Adipocyte (in vitro differentiated cells): ENCODE data around the gene FAM181A.
A peak's percentile ranks its signal among the peaks of the same experiment; 100 is the strongest.

Source experiments
- DNase-seq: peaks from one replicate; pipeline ENCODE4 v3.0.0-alpha.2; 2015; ENCODE audit warnings: low read depth
- H3K27me3 ChIP-seq: replicated peaks from 2 replicates; pipeline ENCODE4 v1.7.0; 2013; ENCODE audit warnings: mild to moderate bottlenecking, low read length, moderate library complexity; ENCODE audit not compliant: control insufficient read depth, insufficient read depth
- H3K36me3 ChIP-seq: 2 replicates; pipeline ENCODE4 v1.7.0; 2013; ENCODE audit warnings: low read length, mild to moderate bottlenecking, moderate library complexity; ENCODE audit not compliant: control insufficient read depth, insufficient read depth, severe bottlenecking
- H3K4me1 ChIP-seq: 2 replicates; pipeline ENCODE4 v1.7.0; 2013; ENCODE audit warnings: mild to moderate bottlenecking, low read length, moderate library complexity; ENCODE audit not compliant: control insufficient read depth, insufficient read depth
- H3K4me3 ChIP-seq: 2 replicates; pipeline ENCODE4 v1.7.0; 2013; ENCODE audit warnings: mild to moderate bottlenecking, low read length, moderate library complexity
- H3K9ac ChIP-seq: 2 replicates; pipeline ENCODE4 v1.7.0; 2013; ENCODE audit warnings: mild to moderate bottlenecking, low read length, moderate library complexity
- H3K9me3 ChIP-seq: 2 replicates; pipeline ENCODE4 v1.7.0; 2013; ENCODE audit warnings: mild to moderate bottlenecking, low read length, moderate library complexity; ENCODE audit not compliant: control insufficient read depth

Gene FAM181A

DNA sequence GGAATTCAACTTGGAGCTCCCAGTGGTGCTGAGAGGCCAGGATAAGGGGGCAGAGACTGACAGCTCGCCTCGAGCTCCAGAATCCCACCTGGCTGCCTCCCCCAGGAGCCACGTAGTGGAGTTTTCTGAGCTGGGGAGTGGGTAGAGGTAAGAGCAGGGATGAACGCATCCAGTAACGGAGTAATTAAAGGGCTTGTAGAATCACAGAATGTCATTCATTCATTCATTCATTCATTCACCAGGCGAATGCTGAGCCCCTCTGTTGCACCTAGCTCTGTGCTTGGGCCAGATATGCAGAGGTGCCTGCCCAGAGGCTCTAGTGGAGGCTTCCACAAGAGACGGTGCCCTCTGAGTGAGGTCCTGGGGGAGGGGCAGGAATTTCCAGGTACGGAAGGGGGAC is 8.1 kb downstream of the FAM181A start:
- Histone ChIP-seq H3K9me3 (no peaks in the 10 kb centered on the region), H3K36me3 (no peaks in the 10 kb centered on the region), H3K27me3 (peaks cover 82% of the 10 kb centered on the region), H3K9ac (no peak overlapping the region), H3K4me3 (no peak overlapping the region), H3K4me1 (no peaks in the 10 kb centered on the region)
- no peak for DNase-seq

DNA sequence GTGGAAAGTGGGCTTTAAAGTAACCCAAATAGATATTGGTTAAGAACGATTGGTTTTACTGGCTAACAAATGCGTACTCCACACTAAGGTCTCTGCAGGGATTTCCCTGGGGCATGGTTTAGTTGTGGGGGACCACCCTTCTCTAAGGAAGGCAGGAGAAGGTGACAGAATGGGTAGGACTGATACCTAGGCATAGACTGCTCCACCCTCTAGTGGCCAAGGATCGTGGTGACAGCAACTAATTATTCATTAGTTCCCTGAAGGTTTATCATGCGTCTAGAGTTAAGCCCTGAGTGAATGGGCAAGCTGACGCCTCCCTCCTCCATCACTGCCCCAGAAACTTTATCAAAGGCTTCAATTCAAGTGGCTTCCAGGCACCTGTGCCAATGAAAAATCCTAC is 9.1 kb downstream of the FAM181A start:
- Histone ChIP-seq H3K36me3 (no peaks in the 10 kb centered on the region), H3K9ac (no peak overlapping the region), H3K9me3 (no peaks in the 10 kb centered on the region), H3K4me1 (no peaks in the 10 kb centered on the region), H3K4me3 (no peak overlapping the region), H3K27me3 (peaks cover 77% of the 10 kb centered on the region)
- DNase-seq: peak; percentile 32

DNA sequence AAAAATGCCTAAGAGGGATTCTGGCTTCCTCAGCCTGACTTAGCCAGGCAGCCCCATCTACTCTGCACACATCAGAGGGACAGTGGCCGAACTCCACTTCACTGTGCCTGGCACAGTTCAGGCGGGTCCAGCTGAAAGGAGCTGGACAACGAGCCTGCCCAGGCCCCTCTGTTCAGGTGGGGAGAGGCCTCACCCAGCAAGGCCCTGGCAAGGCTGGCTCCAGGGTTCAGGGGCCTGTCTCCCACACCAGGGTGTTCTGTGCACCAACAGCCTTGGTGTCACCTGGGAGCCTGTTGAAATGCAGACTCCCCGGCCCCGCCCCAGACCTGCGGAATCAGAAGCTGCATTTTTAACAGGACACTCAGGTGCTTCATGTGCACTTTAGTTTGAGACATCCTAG is 9.8 kb downstream of the FAM181A start:
- no peak for DNase-seq
- no peak overlapping the region for H3K9ac ChIP-seq
- H3K9me3 ChIP-seq: no peaks in the 10 kb centered on the region
- peaks cover 72% of the 10 kb centered on the region for H3K27me3 ChIP-seq
- H3K4me3 ChIP-seq: no peak overlapping the region
- no peaks in the 10 kb centered on the region for H3K36me3 ChIP-seq
- no peaks in the 10 kb centered on the region for H3K4me1 ChIP-seq

DNA sequence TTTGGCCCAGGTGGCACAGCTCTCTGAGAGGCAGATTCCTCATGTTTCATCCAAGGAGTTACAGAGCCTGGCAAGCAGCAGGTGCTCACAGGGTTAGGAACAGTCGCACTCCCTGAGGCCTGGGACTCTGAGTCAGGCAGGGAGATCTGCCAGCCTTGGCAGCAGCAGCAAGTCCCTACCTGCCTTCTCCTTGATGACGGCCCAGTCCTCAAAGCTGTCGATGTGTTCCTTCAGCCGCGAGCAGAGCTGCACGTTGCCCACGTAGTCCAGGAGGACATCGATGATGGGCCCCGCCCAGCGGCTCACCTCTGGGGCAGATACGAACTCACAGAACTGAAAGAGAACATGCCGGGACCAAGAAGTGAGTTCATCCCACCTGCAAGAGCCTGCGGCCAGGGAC is 10.4 kb downstream of the FAM181A start:
- no peaks in the 10 kb centered on the region for H3K9me3 ChIP-seq
- no peaks in the 10 kb centered on the region for H3K4me1 ChIP-seq
- DNase-seq: no peak
- H3K36me3 ChIP-seq: no peaks in the 10 kb centered on the region
- no peak overlapping the region for H3K9ac ChIP-seq
- no peak overlapping the region for H3K4me3 ChIP-seq
- H3K27me3 ChIP-seq: peaks cover 67% of the 10 kb centered on the region

DNA sequence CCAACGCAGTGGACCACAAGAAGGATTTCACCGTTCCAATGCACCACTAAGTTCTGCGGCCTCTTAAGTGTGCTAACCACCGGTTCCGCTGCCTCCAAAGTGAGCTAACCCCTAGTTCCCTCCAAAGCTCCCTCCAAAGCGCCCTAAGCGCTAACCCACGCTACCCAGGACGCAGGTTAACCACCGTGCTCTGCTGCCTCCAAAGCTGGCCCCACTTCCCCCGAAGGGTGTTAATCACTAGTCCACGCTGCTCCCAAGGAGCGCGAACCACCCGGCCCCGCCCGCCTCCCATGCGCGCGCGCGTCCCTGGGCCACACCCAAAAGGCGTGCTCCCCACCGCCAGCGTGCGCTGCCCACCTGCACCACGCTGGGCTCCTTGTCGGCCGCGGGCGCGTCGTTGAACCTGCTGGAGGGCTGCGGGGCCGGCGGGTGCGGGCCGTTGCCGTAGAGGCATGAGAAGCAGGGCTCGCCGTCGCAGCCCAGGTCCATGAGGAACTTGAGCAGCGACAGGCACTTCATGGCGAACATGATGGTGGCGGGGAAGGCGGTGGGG is 11.7 kb downstream of the FAM181A start:
- Histone ChIP-seq H3K36me3 (no peaks in the 10 kb centered on the region), H3K27me3 (peaks cover 58% of the 10 kb centered on the region), H3K4me3 (peak overlapping the region; percentile 54), H3K9me3 (no peaks in the 10 kb centered on the region), H3K9ac (no peak overlapping the region), H3K4me1 (no peaks in the 10 kb centered on the region)
- no peak for DNase-seq

DNA sequence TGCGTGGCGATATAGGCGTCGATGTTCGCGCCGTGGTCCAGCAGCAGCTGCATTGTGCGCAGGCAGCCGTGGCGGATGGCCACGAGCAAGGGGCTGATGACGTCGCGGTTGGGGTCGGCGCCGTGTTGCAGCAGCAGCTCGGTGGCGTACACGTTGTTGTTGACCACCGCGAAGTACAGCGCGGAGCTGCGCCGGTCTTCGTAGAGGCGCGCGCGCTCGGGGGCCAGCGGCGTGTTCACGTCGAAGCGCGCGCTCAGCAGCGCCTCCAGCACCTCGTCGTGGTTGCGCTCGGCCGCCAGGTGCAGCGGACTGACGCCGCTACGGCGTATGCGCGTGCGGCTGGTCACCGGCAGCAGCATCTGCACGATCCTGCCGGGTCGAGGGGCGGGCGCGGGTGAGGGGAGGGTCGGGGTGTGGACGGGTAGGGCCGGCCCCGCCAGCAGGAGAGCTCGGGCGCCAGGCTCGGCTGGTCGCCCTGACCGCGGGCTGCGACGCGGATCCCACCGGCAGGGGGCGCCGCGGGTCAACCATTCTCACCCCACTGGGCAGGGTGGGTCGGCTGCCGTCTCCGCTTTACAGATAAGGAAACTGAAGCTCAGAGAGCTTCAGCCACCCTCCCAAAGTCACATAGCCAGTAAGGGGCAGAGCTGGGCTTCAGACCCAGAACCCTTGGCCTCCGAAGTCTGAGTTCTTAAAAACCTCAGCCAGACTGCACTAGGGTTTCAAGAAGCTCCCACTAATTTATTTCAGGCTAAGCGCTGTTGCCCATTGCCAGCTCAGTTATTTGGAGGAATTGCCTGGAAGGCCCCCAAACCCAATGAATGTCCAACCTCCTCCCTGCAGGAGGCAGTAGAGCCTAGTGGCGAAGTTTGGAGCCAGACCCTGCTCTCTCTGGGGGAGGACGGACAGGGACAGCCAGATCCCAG is 12.4 kb downstream of the FAM181A start:
- peak; percentile 85 for DNase-seq
- H3K4me1 ChIP-seq: no peaks in the 10 kb centered on the region
- no peaks in the 10 kb centered on the region for H3K36me3 ChIP-seq
- peak overlapping the region; percentile 54 for H3K4me3 ChIP-seq
- peaks cover 51% of the 10 kb centered on the region for H3K27me3 ChIP-seq
- H3K9ac ChIP-seq: no peak overlapping the region
- H3K9me3 ChIP-seq: no peaks in the 10 kb centered on the region

DNA sequence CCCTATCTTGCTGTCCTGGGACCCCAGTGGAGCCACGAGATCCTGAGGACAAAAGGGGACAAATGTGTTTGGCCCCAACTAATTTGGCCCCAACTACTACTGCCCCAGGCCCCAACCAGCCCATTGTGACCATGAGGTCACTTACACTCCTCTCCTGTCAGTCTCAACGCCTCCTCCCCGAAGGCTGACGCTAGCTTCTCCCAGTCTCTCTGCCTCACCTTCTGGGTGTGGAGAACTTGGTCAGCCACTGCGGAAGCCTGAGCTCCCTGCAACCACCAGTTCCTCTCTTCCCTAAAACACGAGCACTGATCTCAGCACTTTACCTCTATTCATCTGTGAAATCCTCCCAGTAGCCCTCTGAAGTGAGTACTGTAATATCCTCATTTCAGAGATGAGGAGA is 13.3 kb downstream of the FAM181A start:
- peaks cover 45% of the 10 kb centered on the region for H3K27me3 ChIP-seq
- no peak overlapping the region for H3K9ac ChIP-seq
- peaks cover under 1% of the 10 kb centered on the region for H3K4me1 ChIP-seq
- DNase-seq: no peak
- no peaks in the 10 kb centered on the region for H3K36me3 ChIP-seq
- no peaks in the 10 kb centered on the region for H3K9me3 ChIP-seq
- H3K4me3 ChIP-seq: no peak overlapping the region

DNA sequence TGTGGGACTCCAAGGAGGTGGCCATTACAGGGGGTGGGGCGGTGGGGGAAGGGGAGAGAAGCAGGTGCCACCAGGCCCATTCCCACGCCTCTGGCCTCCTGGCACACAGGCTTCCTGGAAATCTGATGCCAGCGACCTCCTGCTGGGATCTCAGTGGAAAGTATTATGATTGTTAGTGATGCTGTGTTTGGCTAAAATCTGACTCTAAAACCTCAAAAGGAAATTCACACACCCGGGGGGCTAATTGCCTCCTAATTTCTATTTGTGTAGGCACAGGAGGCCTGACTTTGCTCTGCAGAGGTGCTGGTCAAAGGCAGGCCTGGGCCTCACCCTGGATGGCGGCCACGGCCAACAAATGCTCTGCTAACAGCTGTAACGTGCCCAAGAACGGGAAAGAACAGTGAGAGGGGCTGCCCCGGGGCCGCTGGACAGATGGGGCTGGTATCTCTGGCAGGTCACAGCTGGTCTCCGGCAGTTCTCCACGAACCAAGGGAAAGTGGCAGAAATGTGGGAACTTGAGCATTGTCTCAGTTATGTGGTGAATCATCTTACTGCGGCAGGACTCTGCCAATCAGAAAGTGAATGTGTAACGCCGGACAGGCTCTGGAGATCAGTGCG is 14.3 kb downstream of the FAM181A start:
- H3K4me3 ChIP-seq: no peak overlapping the region
- peaks cover 11% of the 10 kb centered on the region for H3K4me1 ChIP-seq
- no peaks in the 10 kb centered on the region for H3K36me3 ChIP-seq
- H3K9ac ChIP-seq: no peak overlapping the region
- H3K9me3 ChIP-seq: no peaks in the 10 kb centered on the region
- H3K27me3 ChIP-seq: peaks cover 41% of the 10 kb centered on the region
- peak; percentile 82 for DNase-seq

DNA sequence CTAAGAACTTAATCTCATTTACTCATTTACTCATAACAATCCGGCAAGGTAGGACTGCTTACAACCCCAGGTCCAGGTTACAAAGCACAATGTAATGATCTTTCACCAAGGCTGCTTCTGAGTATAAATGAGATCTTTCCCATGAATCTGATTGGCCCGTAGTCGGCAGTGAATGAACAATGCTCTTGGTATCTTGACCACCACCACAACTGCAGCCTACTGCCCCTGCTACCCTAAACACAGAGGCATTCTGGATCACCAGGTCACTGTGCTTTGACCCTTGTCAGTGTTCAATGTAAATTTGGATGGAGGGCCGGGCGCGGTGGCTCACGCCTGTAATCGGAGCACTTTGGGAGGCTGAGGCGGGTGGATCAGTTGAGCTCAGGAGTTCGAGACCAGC is 15.9 kb downstream of the FAM181A start:
- H3K9me3 ChIP-seq: no peaks in the 10 kb centered on the region
- no peak for DNase-seq
- no peak overlapping the region for H3K9ac ChIP-seq
- H3K36me3 ChIP-seq: no peaks in the 10 kb centered on the region
- peaks cover 24% of the 10 kb centered on the region for H3K27me3 ChIP-seq
- H3K4me1 ChIP-seq: peaks cover 12% of the 10 kb centered on the region
- H3K4me3 ChIP-seq: no peak overlapping the region

DNA sequence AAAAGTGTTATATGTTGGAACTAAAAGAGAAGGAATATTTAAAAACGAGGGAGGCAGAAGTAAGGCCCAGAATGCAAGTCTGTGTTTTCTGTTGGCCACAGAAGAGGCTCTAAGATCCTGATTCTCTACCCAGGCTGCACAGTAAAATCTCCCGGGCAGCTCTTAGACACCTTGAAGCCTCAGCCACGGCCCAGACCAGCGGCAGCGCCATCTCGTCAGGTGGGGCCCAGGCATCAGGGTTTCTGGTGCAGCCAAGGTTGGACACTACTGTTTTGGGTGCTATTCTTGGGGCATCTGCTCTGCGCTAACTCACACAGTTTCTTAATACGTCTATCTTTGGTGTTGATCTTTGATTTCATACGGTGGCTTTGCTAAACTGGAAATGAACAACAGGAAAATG is 16.8 kb downstream of the FAM181A start:
- Histone ChIP-seq H3K36me3 (no peaks in the 10 kb centered on the region), H3K4me3 (no peak overlapping the region), H3K27me3 (peaks cover 16% of the 10 kb centered on the region), H3K9ac (no peak overlapping the region), H3K9me3 (no peaks in the 10 kb centered on the region), H3K4me1 (peaks cover 12% of the 10 kb centered on the region)
- DNase-seq: no peak

DNA sequence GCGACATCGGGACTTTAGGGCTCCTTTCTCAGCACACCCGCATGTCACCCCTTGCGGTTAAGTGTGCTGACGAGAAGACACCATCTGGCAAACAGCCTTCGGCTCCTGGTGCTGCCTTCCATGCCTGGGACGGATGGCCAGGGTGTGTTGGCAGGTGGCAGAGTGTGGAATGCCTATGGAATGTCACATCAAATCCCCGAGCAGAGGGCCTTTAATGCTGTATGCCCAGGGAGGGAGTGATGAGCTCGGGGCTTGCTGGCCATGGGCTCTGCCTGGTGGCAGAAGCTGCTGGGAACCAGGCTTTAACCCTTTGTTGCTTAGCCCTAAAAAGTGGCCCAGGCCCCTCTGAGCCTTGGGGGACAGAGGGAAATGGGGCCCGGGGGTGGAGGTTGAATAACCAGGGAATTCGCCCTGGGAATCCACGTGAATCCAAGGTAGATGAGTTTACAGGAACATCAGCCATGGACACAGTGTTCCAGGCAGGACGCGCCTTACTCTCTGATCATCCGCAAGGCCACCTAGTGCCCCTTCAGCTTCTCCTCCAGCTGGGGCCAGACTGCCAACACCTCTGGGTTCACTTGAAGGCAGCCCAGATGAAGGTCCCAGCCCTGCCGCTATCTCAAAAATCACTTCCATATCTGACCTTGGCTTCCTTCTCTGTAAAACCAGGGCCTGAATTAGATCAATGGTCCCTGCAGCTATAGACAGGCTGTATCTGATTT is 17.4 kb downstream of the FAM181A start:
- no peak for DNase-seq
- Histone ChIP-seq H3K36me3 (no peaks in the 10 kb centered on the region), H3K4me3 (no peak overlapping the region), H3K27me3 (peaks cover 11% of the 10 kb centered on the region), H3K4me1 (peaks cover 12% of the 10 kb centered on the region), H3K9ac (no peak overlapping the region), H3K9me3 (no peaks in the 10 kb centered on the region)
